GM19099 (cell line): ENCODE measurements around the gene IL17C.

Source experiments
- POLR2A ChIP-seq: IDR thresholded peaks from 3 replicates; pipeline ENCODE4 v1.6.1; 2011; ENCODE audit warnings: low read depth; ENCODE audit not compliant: insufficient read length; ENCODE audit errors: extremely low read depth

IL17C gene

GRCh38 chr16:88687676-88688012 is 49.3 kb downstream of the IL17C start:
- no peak for TF ChIP-seq POLR2A

GRCh38 chr16:88688013-88688778 is 49.8 kb downstream of the IL17C start:
- no peak for TF ChIP-seq POLR2A
